IPS-NIHi7 (cell line): ENCODE results near the gene EN2.

Experiments
- DNase-seq: peaks from one replicate; pipeline ENCODE4 v3.0.0; 2012; ENCODE audit warnings: mixed read lengths; ENCODE audit errors: extremely low spot score

Gene EN2

DNA sequence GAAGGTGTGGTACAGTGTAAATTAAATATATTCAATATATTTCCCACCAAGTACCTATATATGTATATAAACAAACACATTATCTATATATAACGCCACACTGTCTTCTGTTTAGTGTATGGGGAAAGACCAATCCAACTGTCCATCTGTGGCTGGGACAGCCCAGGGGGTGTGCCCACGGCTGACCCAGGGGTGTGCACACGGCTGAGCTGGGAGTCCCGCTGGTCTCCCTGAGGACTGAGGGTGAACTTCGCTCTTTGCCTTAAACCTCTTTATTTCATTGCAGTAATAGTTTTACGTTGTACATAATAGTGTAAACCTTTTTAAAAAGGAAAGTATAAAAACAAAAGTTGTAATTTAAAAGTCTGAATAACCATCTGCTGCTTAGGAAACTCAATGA lies 6.3 kb downstream of the EN2 start:
- DNase-seq = no peak

DNA sequence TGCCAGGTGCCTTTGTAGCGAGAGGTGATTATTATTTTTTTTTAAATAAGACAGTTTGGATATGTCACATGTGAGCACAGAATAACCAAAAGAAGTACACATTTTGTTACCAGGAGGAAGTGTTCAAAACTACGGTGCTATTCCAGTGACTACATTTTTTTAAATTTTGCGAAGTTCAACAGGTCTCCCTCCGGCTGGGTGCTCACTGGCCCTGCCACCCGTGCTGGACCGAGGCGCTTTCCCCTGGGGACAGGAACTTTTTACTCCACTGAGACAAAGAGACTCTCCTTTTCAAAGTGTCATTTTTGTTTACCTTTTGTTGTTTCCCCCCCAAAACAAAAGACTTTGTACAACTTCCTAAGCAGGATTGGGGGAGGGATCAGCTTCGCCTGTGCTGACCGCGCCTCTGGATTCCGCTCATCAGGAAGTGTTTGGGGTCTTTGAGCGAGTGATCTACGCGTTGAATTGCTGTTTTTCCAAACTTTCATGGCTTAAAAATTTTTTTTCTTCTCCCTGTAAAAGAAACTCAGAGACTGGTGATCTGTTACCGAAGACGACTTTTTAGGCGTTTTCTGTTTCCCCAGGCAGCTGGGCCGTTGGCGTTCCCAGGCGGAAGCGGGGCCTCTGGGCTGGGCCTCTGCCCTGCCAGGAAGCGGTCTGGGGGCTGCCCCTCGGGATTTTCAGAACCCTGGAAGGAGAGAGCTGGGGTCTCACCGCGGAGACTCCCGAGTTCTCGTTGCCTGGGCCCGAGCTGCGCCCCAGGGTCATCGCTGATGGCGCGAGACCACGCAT lies 7.2 kb downstream of the EN2 start:
- no peak for DNase-seq

DNA sequence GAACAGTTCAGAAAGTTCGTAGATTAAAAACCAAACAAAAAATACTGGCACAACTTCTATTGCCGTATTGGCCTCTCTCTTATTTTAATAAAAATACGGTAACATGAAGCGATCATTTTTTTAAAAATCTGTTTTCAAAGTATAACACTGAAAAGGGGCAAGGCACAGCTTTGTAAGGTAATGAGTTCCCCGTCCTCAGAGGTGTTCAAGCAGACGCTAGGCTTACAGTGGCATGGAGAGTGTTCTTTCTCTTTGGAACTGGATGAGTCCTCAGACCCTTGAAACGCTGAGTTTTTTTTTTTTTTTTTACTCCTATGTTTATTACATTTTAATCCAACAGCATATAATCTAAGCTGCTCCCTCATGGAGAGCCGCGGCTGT lies 7.8 kb downstream of the EN2 start:
- DNase-seq = no peak

DNA sequence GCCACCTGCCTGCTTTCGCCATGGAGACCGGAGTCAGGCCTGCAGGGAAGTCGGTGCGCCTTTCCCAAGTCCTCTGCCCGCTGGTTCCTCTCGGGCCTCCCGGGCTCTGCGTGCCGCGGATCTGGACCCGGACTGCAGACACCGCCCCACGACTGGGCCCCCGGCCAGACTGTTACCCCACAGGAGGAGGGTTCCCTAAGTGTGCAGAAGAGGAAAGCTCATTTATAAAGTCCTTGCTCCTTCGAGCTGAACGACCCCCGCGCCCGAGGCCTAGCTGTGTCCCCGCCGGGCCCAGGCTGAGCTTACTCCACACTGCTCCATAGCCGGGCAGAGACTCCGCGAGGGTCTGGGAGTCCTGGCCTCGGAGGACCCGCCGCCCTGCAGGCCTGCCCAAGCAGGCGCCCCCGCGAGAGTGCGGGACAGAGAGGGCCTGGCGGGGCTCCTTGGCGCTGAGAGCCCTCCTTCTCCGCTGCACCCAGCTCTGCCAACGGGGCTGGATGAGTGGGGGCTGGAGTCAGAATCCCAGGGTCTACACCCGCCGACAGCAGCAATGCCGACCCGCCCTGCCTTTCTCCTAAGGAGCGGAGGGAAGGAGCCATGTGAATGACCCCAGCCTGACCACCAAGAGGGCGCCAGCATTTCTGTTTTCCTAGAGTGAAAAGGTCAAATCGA lies 8.3 kb downstream of the EN2 start:
- no peak for DNase-seq

DNA sequence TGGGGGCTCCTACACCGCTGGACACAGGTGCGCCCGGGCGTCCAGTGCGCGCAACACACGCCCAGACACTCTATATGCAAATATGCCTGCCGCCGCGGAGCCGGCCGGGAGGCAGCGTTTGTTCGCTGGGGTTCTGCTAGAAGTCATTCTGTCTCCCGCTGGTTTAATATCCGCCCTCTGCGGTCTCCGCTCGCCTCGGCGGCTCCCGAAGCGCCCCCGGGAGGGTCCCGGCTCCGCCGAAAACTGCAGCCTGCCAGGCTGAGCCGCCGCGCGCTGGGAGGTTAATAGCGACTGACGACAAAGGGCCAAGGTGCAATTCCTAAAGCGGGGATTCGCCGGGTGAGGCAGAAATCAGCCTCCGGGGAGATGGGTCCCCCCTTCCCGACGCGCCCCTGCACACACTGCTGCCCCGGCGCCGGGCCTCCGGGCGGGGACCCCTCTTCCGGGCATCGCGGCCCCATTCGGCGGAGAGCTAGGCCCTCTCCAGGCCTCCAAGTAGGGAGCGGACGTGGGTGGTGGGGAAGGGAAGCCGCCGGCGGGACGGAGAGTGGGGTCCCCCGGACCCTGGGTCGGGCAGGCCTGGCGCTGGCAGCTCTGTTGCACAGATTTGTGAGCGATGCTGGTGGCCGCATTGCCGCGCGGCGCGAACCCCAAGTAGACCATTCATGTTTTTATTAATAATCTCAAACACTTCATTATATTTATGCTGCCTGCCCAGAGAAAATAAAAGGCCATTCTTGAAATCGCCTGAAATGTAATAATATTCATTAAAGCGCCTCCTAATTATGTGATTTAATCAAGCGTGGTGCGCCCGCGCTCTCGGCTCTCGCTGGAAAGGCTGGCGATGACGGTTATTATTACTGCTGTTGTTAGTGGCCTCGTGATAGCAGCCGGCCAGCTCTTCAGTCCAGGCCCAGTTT lies 9.1 kb downstream of the EN2 start:
- DNase-seq = peak; percentile 72

DNA sequence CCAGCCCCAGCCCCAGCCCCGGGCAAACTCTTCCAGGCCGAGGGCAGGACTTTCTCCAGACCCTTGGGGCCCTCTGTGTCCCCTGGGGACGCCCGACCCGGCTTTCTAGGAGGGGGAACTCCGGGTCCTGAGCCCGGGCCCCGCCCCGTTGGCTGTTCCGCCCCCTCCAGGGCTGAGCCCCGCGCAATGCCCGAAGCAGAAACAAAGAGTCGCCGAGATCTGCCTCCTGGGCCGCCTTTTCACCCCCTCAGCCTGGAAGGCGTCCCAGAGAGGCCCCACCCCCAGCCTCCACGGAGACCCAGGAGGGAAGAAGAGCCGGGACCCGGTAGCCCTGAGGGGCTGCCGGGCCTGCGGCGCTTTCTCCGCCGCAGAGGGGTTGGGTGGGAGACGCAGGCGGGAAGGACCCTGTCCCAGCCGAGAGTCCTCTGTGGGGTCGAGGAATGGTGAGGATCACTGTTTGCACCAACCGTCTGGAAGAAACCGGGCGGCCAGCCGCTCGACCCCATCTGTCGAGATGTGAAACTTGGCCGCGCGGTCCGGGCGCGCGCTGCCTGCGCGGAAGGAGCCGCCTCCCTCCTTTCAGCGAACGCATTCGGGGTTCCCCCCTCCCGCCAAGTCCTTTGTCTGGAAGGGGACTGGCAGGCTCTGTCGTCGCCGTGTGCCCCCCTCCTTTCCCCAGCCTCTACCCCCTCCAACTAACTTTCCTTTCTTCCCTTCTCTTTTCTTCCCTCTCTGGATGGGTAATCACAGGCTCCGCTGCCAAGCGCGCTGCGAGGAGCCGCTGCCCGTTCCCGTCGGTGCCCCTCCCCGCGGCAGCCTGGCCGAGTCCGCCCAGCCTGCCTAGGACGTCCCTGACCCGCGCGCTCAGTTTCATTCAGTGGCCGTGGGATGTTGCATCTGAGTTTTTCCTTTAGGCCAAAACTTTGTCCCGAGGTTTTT lies 10.2 kb downstream of the EN2 start:
- no peak for DNase-seq

DNA sequence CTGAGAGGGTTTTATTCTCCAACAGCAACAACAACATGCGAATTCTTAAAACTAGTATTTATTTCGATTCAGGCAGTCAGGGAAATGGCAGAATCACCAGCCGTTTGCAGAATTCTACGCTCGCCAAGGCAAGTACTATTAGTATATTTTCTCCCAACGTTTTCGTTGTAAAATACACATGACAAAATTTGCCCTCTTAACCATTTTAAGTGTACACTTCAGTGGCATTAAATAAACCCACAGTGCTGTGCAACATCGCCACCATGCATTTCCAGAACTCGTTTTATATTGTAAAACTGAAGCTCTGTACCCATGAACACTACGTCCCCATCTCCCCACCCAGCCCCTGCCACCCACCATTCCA lies 10.8 kb downstream of the EN2 start:
- DNase-seq = no peak

DNA sequence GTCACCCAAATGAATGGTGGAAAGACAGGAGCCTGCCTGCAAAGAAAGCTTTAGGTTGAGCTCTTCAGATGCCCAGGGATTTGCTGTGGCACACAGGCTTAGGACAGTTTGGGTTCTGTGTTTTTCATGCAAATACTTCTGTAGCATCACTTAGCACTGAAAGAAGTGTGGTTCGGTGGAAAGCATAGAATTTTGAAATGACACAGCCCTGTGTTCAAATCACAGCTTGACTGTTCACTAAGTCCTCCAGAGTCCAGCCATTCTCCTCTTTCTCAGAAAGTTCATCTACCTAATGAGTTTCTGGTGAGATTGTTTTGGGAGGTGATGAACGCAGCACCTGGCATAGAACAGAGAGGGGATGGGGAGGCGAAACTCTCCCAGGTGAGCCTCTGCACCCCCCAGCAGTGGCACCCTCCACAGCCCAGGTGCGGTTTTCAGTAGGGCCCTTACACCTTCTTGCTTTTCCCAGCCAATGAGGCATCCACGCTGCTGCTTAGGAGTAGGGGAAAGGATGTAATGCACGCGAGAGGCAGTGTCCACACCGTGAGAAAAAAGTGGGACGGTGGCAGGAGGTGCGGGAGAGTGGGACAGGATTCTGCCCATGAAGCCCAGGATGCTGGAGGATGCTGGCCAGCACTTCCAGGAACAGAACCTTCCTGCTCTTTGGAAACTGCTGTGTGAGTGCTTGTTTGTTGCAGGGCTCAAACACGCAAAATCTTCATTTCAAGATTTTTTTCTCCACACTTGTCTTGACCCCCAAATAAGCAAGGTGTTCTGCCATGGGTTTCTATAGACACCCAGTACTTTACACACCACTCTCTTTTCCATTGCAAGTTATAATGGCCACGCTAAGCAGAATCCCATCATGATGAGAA lies 11.6 kb downstream of the EN2 start:
- DNase-seq = no peak

DNA sequence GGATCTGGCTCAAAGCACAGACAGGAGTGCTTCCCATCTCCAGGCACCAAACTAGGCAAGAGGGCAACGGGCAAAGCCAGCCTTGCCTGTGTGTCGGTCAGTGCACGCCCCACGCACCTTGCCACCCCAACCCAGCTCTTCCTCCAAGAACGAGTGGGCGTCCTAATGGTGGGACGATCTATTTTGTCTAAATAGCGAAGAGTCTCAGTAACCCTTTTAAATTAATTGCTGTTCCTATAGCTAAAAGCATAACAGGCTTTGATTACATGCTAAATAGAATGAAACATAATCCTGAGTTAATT lies 12.2 kb downstream of the EN2 start:
- no peak for DNase-seq

DNA sequence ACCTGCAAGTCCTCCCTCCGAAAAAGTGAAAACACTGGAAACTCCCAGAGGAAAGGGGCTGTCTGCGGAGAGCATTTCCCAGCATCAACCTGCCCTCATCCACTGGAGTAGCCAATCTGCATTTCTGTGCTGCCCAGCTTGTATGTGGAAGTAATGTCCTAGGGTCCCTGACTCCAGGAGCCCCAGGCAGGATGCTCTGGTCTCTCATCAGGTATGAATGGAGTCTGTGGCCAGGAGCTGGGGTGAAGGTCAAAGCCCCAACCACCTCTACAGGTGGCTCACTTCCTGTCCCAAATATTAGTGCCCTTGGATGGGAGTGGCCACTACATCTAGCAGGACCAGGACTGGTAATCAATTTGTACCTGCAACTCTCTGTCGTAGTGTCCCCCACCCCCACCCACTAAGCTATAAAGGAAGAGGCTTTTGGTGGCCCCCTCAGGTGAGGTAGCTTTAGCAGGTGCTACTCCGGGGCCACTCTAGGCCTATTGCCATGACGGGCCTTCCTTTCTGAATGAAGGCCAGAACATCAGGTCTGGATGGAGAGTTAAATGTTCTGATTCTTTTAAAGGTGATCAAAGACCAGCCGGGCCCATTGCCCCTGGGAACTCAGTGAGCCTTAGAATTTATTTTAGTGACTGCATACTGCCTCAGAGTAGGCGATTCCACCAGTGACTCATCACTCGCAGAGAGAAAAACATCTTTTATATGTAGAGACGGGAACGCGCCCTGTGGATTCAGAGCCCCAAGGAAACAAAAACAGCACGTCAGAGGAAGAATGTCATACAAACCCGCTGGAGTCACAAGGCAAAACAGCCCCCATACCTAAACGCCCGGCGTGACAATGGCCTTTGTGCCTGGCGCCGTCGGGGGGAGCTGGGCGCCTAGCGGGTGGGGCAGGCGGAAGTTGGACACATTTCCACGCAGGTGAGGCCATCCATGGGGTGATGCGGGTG lies 13.0 kb downstream of the EN2 start:
- no peak for DNase-seq

DNA sequence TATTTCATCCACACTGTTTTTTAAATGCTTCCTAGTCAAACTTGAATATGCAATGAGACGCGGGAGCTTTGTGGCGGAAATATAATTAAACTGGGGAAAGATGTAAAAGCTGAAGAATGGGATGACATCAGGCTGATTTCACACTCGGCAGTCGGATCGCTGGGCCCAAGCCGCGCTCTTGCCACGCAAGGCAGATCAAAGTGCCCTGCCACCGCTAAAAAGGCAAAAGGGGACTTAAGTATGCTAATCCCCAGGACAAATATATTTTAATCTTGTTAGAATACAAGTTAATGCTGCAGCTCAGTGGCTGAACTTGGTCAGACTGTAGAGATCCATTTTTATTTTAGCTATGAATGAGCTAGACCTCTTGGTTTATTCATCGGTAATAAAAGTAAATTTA lies 13.8 kb downstream of the EN2 start:
- no peak for DNase-seq

DNA sequence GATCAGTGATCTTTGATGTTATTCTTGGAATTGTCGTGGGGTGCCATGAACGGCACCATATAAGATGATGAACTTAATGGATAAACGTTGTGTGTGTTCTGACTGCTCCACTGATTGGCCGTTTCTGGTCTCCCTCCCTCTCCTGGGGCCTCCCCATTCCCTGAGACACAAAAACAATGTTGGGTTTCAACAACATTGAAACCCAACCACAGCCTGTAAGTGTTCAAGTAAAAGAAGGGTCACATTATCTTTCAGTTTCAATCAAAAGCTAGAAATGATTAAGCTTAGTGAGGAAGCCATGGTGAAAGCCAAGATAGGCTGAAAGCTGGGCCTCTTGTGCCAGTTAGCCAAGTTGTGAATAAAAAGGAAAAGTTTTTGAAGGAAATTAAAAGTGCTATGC lies 19.5 kb downstream of the EN2 start:
- no peak for DNase-seq

DNA sequence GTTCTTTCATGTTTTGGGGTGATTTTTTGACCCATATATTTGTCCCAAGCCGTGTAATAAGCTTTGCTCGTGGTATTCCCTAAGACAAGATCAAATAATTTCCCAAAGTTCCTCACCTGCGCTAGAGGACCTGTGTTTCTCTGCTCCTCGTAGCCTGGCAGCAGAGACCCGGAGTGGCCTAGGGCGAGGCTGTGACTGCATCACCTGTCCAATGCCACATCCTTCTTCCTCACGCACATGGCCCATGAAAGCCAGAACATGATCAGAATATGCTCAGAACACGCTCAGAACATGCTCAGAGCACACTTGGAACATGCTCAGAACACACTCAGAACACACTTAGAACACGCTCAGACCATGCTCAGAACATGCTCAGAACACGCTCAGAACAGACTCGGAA lies 23.8 kb downstream of the EN2 start:
- DNase-seq = no peak

DNA sequence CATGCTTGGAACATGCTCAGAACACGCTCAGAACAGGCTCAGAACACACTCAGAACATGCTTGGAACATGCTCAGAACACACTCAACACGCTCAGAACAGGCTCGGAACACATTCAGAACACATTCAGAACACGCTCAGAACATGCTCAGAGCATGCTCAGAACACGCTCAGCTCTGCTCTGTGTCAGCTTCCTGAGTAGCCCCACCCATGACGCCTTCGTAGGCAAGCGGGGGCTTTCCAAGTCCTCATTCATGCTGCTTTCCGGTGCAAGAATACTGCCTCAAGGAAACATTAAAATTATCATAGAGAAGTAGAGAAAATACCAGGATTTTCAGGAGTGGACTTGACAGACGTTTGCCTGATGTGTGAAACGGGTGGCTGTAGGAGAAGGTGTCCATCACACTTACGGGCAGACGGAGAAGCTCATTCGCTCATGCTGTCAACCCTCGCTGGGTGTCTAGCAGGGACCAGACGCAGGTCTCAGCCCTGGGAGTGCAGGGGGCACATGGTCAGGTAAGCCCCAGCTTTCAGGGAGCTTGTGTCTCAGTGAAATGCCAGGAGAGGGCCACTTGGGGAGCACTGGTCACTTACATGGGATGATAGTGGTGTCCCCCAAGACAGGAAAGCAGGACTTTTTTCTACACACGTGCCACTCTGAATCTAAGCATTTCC lies 24.7 kb downstream of the EN2 start:
- DNase-seq = no peak

DNA sequence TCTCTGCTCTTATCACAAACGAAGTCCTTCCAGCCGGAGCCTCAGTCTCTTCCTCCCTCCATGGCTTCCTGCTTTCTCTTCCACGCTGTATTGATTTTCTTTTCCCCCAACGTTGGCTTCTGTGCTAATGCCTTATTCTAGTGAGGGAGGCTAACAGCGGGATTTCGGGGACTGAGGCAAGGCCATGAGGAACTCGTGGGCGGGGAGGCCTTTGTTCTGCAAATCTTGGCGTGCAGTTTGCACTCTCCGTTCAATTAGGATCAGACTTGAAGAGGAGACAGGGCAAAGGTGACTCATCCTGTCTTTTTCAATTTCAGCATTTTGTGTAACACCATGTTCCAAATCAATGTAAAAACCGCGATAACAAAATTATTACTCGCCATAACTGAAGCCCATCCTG lies 25.3 kb downstream of the EN2 start:
- DNase-seq = no peak

DNA sequence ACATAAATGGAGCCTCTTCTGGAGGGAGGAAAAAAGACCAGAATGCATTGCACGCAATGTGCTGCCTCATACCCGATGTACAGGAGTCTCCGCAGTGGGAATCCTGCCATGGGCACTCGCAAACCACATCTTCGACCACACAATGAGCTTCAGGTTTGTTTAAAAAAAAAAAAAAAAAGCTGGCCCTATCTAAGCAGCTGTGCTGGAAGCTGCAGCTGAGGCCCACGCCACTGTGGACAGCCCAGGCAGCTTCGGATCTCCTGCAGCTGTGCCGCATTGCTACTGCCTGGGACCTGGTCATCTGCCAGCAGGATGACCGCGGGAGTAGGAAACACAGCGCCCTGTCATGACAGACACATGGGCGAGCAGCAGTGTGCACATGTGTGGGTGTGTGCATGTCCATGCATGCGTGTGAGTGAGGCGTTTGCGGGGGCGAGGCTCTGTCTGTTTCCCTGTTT lies 26.0 kb downstream of the EN2 start:
- no peak for DNase-seq

DNA sequence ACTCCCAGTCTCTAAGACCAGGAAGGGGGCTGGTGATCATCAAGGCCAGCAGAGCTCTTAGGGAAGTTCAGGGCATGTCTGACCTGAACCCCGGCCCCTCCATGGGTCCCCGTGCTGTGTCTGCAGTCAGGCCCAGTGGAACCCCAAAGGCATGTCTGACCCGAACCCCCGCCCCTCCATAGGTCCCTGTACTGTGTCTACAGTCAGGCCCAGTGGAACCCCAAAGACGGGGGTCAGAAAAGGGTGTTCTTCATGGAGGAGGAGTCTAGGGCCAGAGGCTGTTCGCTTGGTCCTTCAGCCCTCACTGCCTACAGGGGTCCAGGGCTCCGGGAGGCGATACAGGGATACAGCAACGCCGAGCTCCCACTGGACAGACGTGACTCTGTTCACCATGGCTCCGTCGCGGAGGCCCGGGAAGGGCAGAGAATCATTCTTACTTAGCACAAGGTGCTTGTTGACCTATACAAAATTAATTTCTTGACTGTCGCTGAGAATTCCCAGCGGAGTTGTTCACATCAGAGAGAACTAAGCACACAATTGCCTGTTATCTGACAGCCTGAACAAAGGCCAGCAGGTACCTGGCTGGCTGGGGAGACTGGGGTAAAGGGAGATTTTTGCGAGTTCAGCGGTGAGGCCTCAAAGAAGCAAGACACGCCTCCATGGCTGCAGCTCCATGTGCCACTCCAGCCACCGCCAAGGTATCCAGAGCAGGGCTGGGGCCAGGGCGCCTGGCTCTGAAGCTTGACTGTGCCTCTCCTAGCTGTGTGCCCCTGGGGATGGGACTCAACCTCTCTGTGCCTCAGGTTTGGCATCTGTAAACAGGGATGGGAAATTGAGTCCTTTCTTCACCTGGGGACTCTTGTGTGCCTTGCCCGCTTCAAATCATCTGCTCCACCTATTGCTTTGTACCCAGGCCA lies 26.8 kb downstream of the EN2 start:
- DNase-seq = no peak
